Mesenchymal stem cell (in vitro differentiated cells and primary cell): ENCODE results near the gene TENM4. TPM values are rescaled to one million over a fixed set of nuclear protein-coding genes. Genes with fewer than 3 reads are reported as not detected.
A peak's percentile ranks its signal among the peaks of the same experiment; 100 is the strongest.

Experiments used
- DNase-seq: peaks from one replicate; pipeline ENCODE4 v3.0.0-alpha.2; 2013
- H2AFZ ChIP-seq: one replicate; pipeline ENCODE4 v1.6.1; 2013; ENCODE audit warnings: low read depth, mild to moderate bottlenecking, control low read depth, inconsistent platforms, low read length, moderate library complexity
- H2AK5ac ChIP-seq: 2 replicates; pipeline ENCODE4 v1.6.1; 2013; ENCODE audit warnings: low read length, moderate library complexity, mild to moderate bottlenecking, inconsistent platforms; ENCODE audit not compliant: severe bottlenecking
- H2BK120ac ChIP-seq: one replicate; pipeline ENCODE4 v1.6.1; 2013; ENCODE audit warnings: low read depth, mild to moderate bottlenecking, inconsistent platforms, low read length, moderate library complexity
- H2BK12ac ChIP-seq, 2 experiments: one replicate each; pipeline ENCODE4 v1.6.1; 2013; ENCODE audit warnings: inconsistent platforms in 2 of 2, low read length in 2 of 2, mild to moderate bottlenecking in 2 of 2, moderate library complexity in 2 of 2, control low read depth in 1 of 2
- H2BK15ac ChIP-seq: one replicate; pipeline ENCODE4 v1.6.1; 2013; ENCODE audit warnings: mild to moderate bottlenecking, low read depth, inconsistent platforms; ENCODE audit not compliant: poor library complexity, severe bottlenecking
- H2BK5ac ChIP-seq: 2 replicates; pipeline ENCODE4 v1.6.1; 2013; ENCODE audit warnings: low read depth, mild to moderate bottlenecking, low read length, control low read depth, inconsistent platforms; ENCODE audit not compliant: poor library complexity, severe bottlenecking
- H3K14ac ChIP-seq, 2 experiments: one replicate each; pipeline ENCODE4 v1.6.1; 2013; ENCODE audit warnings: inconsistent platforms in 2 of 2, low read length in 2 of 2, control low read depth in 1 of 2, mild to moderate bottlenecking in 1 of 2, moderate library complexity in 1 of 2
- H3K18ac ChIP-seq, 2 experiments: one replicate each; pipeline ENCODE4 v1.6.1; 2013; ENCODE audit warnings: inconsistent platforms in 2 of 2, low read length in 2 of 2, control low read depth in 1 of 2, low read depth in 1 of 2, mild to moderate bottlenecking in 1 of 2
- H3K23ac ChIP-seq, 2 experiments: one replicate each; pipeline ENCODE4 v1.6.1; 2013; ENCODE audit warnings: inconsistent platforms in 2 of 2, low read length in 2 of 2, mild to moderate bottlenecking in 2 of 2, moderate library complexity in 2 of 2, control low read depth in 1 of 2
- H3K27ac ChIP-seq: 2 replicates; pipeline ENCODE4 v1.5.1; 2013; ENCODE audit warnings: mild to moderate bottlenecking, moderate library complexity, low read length, control low read depth, inconsistent platforms; ENCODE audit not compliant: poor library complexity, severe bottlenecking
- H3K27me3 ChIP-seq, 2 experiments: 2 replicates each; pipeline versions ENCODE4 v1.6.1 to v1.7.0; 2013; ENCODE audit warnings: low read length in 2 of 2, mild to moderate bottlenecking in 2 of 2, moderate library complexity in 2 of 2, control low read depth in 1 of 2, inconsistent platforms in 1 of 2; ENCODE audit not compliant: control insufficient read depth in 1 of 2, insufficient read depth in 1 of 2
- H3K36me3 ChIP-seq, 2 experiments: 2 replicates each; pipeline versions ENCODE4 v1.6.1 to v1.7.0; 2013; ENCODE audit warnings: low read length in 2 of 2, control low read depth in 1 of 2, inconsistent platforms in 1 of 2, low read depth in 1 of 2, mild to moderate bottlenecking in 1 of 2; ENCODE audit not compliant: insufficient read depth in 2 of 2, control insufficient read depth in 1 of 2
- H3K4ac ChIP-seq, 2 experiments: one replicate each; pipeline ENCODE4 v1.6.1; 2013; ENCODE audit warnings: inconsistent platforms in 2 of 2, low read length in 2 of 2, mild to moderate bottlenecking in 2 of 2, moderate library complexity in 2 of 2, control low read depth in 1 of 2, low read depth in 1 of 2
- H3K4me1 ChIP-seq: 2 replicates; pipeline ENCODE4 v1.6.1; 2013; ENCODE audit warnings: low read depth, low read length, control low read depth; ENCODE audit not compliant: control insufficient read depth, insufficient read depth
- H3K4me2 ChIP-seq: 2 replicates; pipeline ENCODE4 v1.6.1; 2013; ENCODE audit warnings: low read length, mild to moderate bottlenecking, inconsistent platforms; ENCODE audit not compliant: poor library complexity, severe bottlenecking
- H3K4me3 ChIP-seq, 2 experiments: 2 replicates each; pipeline versions ENCODE4 v1.5.1 to v1.7.0; 2013; ENCODE audit warnings: low read length in 2 of 2, mild to moderate bottlenecking in 2 of 2, control low read depth in 1 of 2, low read depth in 1 of 2; ENCODE audit not compliant: insufficient read depth in 1 of 2
- H3K79me1 ChIP-seq: replicated peaks from 2 replicates; pipeline ENCODE4 v1.6.1; 2013; ENCODE audit warnings: mild to moderate bottlenecking, control low read depth, low read length, inconsistent platforms; ENCODE audit not compliant: poor library complexity, severe bottlenecking
- H3K9ac ChIP-seq: 2 replicates; pipeline ENCODE4 v1.7.0; 2013; ENCODE audit warnings: mild to moderate bottlenecking, low read length, moderate library complexity
- H3K9me3 ChIP-seq: 2 replicates; pipeline ENCODE4 v1.7.0; 2013; ENCODE audit warnings: mild to moderate bottlenecking, low read length; ENCODE audit not compliant: control insufficient read depth
- H4K8ac ChIP-seq: one replicate; pipeline ENCODE4 v1.6.1; 2013; ENCODE audit warnings: inconsistent platforms, mild to moderate bottlenecking, low read length, moderate library complexity
- H4K91ac ChIP-seq: one replicate; pipeline ENCODE4 v1.6.1; 2013; ENCODE audit warnings: mild to moderate bottlenecking, low read length, inconsistent platforms
- WGBS: methylation state at CpG from one replicate; pipeline ENCODE4 v1.1.7; 2013; ENCODE audit warnings: mixed read lengths; 5-methylcytosine and 5-hydroxymethylcytosine counted together
- polyA plus RNA-seq, 2 experiments: library from polyadenylated mRNA; stranded (reverse); fragments of 200-250 nt; gene quantifications; one replicate each; pipeline ENCODE4 v1.2.3, GENCODE V29; 2013

TENM4 gene
- 3.1 TPM for polyA plus RNA-seq (2013, experiment 1 of 2)
- polyA plus RNA-seq (2013, experiment 2 of 2) = 9.1 TPM

- Histone ChIP-seq H3K27me3 (peaks cover 27 to 80% of the 10 kb centered on the region in 2 experiments), H3K4me3 (peak within 1 kb of the TSS; percentile 76 to 82), H3K79me1 (no peaks in the 10 kb centered on the region), H3K4me1 (peaks cover 40% of the 10 kb centered on the region), H3K4me2 (peak within 1 kb of the TSS; percentile 99), H3K14ac (peak within 1 kb of the TSS in 1 of 2 experiments; percentile 87), H3K27ac (no peak within 1 kb of the TSS), H3K9ac (peak within 1 kb of the TSS; percentile 94), H4K91ac (peak within 1 kb of the TSS; percentile 46), H2AFZ (peak within 1 kb of the TSS; percentile 91), H2BK5ac (no peak within 1 kb of the TSS), H4K8ac (peak within 1 kb of the TSS; percentile 76), H3K36me3 (no peaks in the 10 kb centered on the region), H3K9me3 (no peaks in the 10 kb centered on the region), H2BK15ac (peak within 1 kb of the TSS; percentile 81), H3K4ac (peak within 1 kb of the TSS in 1 of 2 experiments; percentile 24), H2BK120ac (no peak within 1 kb of the TSS), H3K18ac (peak within 1 kb of the TSS; percentile 74 to 98), H2BK12ac (peak within 1 kb of the TSS in 1 of 2 experiments; percentile 51), H2AK5ac (no peak within 1 kb of the TSS), H3K23ac (peak within 1 kb of the TSS in 1 of 2 experiments; percentile 66)
- under 1% methylated on average over 60 of the region's 74 CpGs for WGBS
- DNase-seq = peak; percentile 82
Measured at GRCh38 chr11:79440571-79441460, at the start of gene TENM4. Gene TENM4 (minus strand): TSS chr11:79441030. CDS start chr11:79069944, 371,086 bp downstream.

DNA sequence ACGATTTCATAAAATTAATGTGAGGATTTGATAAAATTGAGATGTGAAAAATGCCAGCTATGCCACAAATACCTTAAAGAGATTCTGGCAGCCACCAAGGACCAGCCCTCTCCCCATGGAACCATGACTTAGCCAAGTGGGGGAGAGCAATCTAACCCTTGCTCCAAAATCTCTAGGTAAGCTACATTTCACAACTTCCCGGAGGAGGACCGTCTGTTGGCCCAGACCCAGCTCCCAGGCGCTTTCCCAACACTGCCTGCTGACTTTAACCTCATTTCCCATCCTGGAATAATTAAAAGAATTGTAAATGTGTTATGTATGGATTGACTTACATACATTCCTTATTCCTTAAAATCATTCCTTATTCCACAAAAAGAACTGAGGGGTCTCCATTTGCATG, 47.5 kb upstream of the TENM4 start:
- no peak overlapping the region for H2BK5ac ChIP-seq
- H3K36me3 ChIP-seq = no peaks in the 10 kb centered on the region
- no peak for DNase-seq
- H3K18ac ChIP-seq = no peak overlapping the region
- H3K4me2 ChIP-seq = no peak overlapping the region
- H4K8ac ChIP-seq = no peak overlapping the region
- no peak overlapping the region for H2BK120ac ChIP-seq
- H3K4me3 ChIP-seq = no peak overlapping the region
- H2AFZ ChIP-seq = no peak overlapping the region
- no peak overlapping the region for H2BK15ac ChIP-seq
- H3K9ac ChIP-seq = no peak overlapping the region
- H2BK12ac ChIP-seq = no peak overlapping the region
- no peak overlapping the region for H4K91ac ChIP-seq
- H3K27me3 ChIP-seq = peaks cover 7 to 26% of the 10 kb centered on the region in 2 experiments
- H3K4me1 ChIP-seq = no peaks in the 10 kb centered on the region
- no peaks in the 10 kb centered on the region for H3K9me3 ChIP-seq
- H2AK5ac ChIP-seq = no peak overlapping the region
- WGBS = 100% methylated on average over 2 of the region's 4 CpGs
- H3K27ac ChIP-seq = no peak overlapping the region
- H3K4ac ChIP-seq = no peak overlapping the region
- no peaks in the 10 kb centered on the region for H3K79me1 ChIP-seq
- H3K23ac ChIP-seq = no peak overlapping the region
- no peak overlapping the region for H3K14ac ChIP-seq

GRCh38 chr11:79487412-79487811, 46.6 kb upstream of the TENM4 start:
- H3K9ac ChIP-seq = no peak overlapping the region
- H2BK120ac ChIP-seq = no peak overlapping the region
- 100% methylated on average over 1 of the region's 2 CpGs for WGBS
- H2BK5ac ChIP-seq = no peak overlapping the region
- H4K8ac ChIP-seq = no peak overlapping the region
- no peak overlapping the region for H2AFZ ChIP-seq
- H2BK15ac ChIP-seq = no peak overlapping the region
- no peak overlapping the region for H4K91ac ChIP-seq
- H3K27me3 ChIP-seq = peaks cover 5 to 22% of the 10 kb centered on the region in 2 experiments
- H2BK12ac ChIP-seq = no peak overlapping the region
- H3K18ac ChIP-seq = no peak overlapping the region
- no peaks in the 10 kb centered on the region for H3K79me1 ChIP-seq
- no peaks in the 10 kb centered on the region for H3K9me3 ChIP-seq
- H3K4ac ChIP-seq = no peak overlapping the region
- H2AK5ac ChIP-seq = no peak overlapping the region
- H3K4me2 ChIP-seq = no peak overlapping the region
- H3K27ac ChIP-seq = no peak overlapping the region
- DNase-seq = no peak
- no peaks in the 10 kb centered on the region for H3K36me3 ChIP-seq
- H3K23ac ChIP-seq = no peak overlapping the region
- H3K4me1 ChIP-seq = no peaks in the 10 kb centered on the region
- H3K14ac ChIP-seq = no peak overlapping the region
- no peak overlapping the region for H3K4me3 ChIP-seq

- Histone ChIP-seq H3K9me3 (no peaks in the 10 kb centered on the region), H3K23ac (no peak overlapping the region), H4K91ac (no peak overlapping the region), H3K27ac (no peak overlapping the region), H2BK120ac (no peak overlapping the region), H2BK5ac (no peak overlapping the region), H3K4me1 (no peaks in the 10 kb centered on the region), H3K14ac (no peak overlapping the region), H4K8ac (no peak overlapping the region), H3K9ac (no peak overlapping the region), H2AK5ac (no peak overlapping the region), H3K4me2 (no peak overlapping the region), H3K18ac (no peak overlapping the region), H3K4me3 (no peak overlapping the region), H3K4ac (no peak overlapping the region), H3K79me1 (no peaks in the 10 kb centered on the region), H3K36me3 (no peaks in the 10 kb centered on the region), H3K27me3 (peaks cover 4 to 21% of the 10 kb centered on the region in 2 experiments), H2BK15ac (no peak overlapping the region), H2BK12ac (no peak overlapping the region), H2AFZ (no peak overlapping the region)
- no peak for DNase-seq
- WGBS = 52% methylated on average over 6 of the region's 6 CpGs
Measured at GRCh38 chr11:79486242-79486984, 45.6 kb upstream of the TENM4 start.
